ENCODE results near the gene PDE4B.
A peak's percentile ranks its signal among the peaks of the same experiment; 100 is the strongest.

PDE4B gene

DNA sequence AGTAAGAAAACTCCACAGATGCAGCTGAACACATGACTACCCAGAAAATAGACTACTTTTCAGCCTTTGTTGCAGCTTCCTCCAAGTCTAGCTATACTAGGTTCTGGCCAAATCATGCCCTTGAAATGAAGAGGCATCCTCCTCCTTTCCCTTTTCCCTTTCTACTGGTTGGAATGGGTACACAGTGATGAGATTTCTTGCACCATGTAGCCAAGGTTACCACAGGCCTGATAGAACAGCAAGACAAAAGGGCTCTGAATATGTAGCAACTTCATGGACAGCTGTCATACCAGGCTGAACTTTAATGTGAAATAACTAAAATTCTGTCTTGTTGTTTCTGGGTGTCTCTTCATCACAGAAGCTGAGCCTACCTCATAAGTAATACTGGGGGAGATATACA, 146.5 kb downstream of the PDE4B start:
- H3K27ac ChIP-seq = no peak overlapping the region
- TF ChIP-seq CTCF (conservative IDR thresholded peaks at IDR 0.05) = no peak

DNA sequence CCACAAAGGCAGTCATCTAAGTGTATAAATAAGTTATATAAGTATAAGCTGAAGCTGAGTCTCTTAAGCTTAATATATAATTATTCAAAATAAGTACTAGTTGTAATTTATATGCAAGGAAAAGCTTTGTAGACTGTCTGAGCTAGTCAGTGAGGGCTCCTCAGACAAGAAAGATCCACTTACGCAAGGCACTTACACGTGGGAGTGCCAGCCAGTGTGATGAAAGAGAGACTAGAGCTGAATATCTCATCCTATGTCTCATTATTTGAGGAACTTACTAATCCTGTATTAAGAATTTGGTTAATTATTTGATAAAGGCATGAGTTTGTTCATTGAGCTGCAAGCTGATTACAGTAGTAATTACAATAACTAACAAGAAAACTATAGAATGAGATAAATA, 146.9 kb downstream of the PDE4B start:
- H3K27ac ChIP-seq = no peak overlapping the region
- no peak for TF ChIP-seq CTCF (conservative IDR thresholded peaks at IDR 0.05)

DNA sequence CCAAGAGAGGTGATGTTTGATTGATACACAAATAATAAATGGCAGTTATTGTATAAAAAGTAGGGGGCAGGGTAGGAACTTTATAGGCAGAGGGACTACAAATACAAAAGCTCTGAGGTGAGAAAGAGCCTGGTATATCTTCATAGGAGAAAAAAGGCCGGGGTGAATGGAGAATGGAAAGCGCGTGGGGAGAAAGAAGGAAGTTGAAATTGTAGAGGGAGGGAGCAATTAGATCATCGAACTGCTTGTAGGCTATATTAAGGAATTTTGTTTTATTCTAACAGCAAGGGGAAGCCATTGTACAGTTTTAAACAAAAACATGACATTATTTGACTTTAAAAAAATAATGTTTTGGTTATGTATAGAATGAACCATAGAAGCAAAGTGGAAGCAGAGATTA, 147.4 kb downstream of the PDE4B start:
- no peak overlapping the region for H3K27ac ChIP-seq
- TF ChIP-seq CTCF (conservative IDR thresholded peaks at IDR 0.05) = no peak

GRCh38 chr1:65942476-65942875, 149.8 kb downstream of the PDE4B start:
- H3K27ac ChIP-seq = no peak overlapping the region
- TF ChIP-seq CTCF (conservative IDR thresholded peaks at IDR 0.05) = no peak

DNA sequence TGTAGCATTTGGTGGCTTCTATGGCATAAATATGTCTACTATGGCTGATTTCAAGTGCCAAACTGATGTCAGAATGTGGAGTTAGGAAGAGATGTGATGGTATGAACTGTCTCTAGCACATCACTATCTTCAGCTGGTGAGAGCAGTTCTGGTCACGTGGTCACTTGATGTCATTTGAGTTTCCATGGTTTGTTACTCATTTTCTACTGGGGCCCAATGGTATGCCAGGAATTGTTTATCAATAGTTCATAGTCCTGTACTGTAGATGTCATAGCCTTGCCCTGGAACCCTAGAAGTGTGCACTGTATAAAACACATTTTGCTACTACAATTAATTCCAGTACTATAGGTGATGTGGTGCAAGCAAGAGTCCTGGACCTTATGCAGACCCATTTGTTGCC, 153.7 kb downstream of the PDE4B start:
- no peak overlapping the region for H3K27ac ChIP-seq
- TF ChIP-seq CTCF (conservative IDR thresholded peaks at IDR 0.05) = no peak

- no peak for TF ChIP-seq CTCF (conservative IDR thresholded peaks at IDR 0.05)
- H3K27ac ChIP-seq = no peak overlapping the region
These were observed 154.3 kb downstream of the PDE4B start for GRCh38 chr1:65946960-65947359.

- H3K27ac ChIP-seq = peak overlapping the region; percentile 21; the same call in 1 of the 2 replicates
- peak; percentile 56 for TF ChIP-seq CTCF (conservative IDR thresholded peaks at IDR 0.05)
These were observed 156.0 kb downstream of the PDE4B start for GRCh38 chr1:65948609-65949229.

Measured in VCaP (cell line).